Measurements from ENCODE around the gene RAD51B. TPM values are rescaled to one million over a fixed set of nuclear protein-coding genes. Genes with fewer than 3 reads are reported as not detected.

The RAD51B gene
- total RNA-seq, 1 experiment from 2014 or later, result 14.2 TPM

GRCh38 chr14:68692916-68693771 is 873.6 kb downstream of the RAD51B start:
- Mint-ChIP-seq H3K27me3 (ENCODE audit: low read depth) (peaks cover 9% of the 10 kb centered on the region), H3K4me1 (peaks cover 37% of the 10 kb centered on the region), H3K4me3 (no peak overlapping the region), H3K27ac (no peak overlapping the region), H3K36me3 (no peaks in the 10 kb centered on the region), H3K9me3 (no peaks in the 10 kb centered on the region; the same call in 1 of the 2 replicates)
- TF ChIP-seq ZNF281 (CRISPR knock-in tag; IDR thresholded peaks at IDR 0.05), result no peak
- TF ChIP-seq FOXP4 (CRISPR knock-in tag; IDR thresholded peaks at IDR 0.05), result no peak
- TF ChIP-seq FOXP1 (CRISPR knock-in tag; IDR thresholded peaks at IDR 0.05; ENCODE audit: borderline replicate concordance), result no peak
- TF ChIP-seq SP1 (CRISPR knock-in tag; conservative IDR thresholded peaks at IDR 0.05), result no peak
- TF ChIP-seq ATF3 (CRISPR knock-in tag; conservative IDR thresholded peaks at IDR 0.05), result no peak
- TF ChIP-seq E2F5 (CRISPR knock-in tag; IDR thresholded peaks at IDR 0.05), result no peak
- no peak for TF ChIP-seq TP53 (CRISPR knock-in tag; IDR thresholded peaks at IDR 0.05)
- no peak for TF ChIP-seq E2F4 (CRISPR knock-in tag; IDR thresholded peaks at IDR 0.05; ENCODE audit: borderline replicate concordance, low read depth)
- no peak for TF ChIP-seq CTCF (IDR thresholded peaks at IDR 0.05)
- TF ChIP-seq TEAD4 (CRISPR knock-in tag; IDR thresholded peaks at IDR 0.05), result no peak
- no peak for TF ChIP-seq ZNF512 (CRISPR knock-in tag; IDR thresholded peaks at IDR 0.05; ENCODE audit: borderline replicate concordance)
- TF ChIP-seq ZNF121 (CRISPR knock-in tag; IDR thresholded peaks at IDR 0.05), result no peak
- no peak for TF ChIP-seq ETV6 (CRISPR knock-in tag; IDR thresholded peaks at IDR 0.05)
- no peak for TF ChIP-seq ZNF219 (CRISPR knock-in tag; IDR thresholded peaks at IDR 0.05; ENCODE audit: borderline replicate concordance)
- no peak for TF ChIP-seq ESRRA (CRISPR knock-in tag; IDR thresholded peaks at IDR 0.05; ENCODE audit: borderline replicate concordance)
- no peak for TF ChIP-seq ARID4B (CRISPR knock-in tag; IDR thresholded peaks at IDR 0.05; ENCODE audit: borderline replicate concordance)
- TF ChIP-seq ZNF396 (CRISPR knock-in tag; IDR thresholded peaks at IDR 0.05; ENCODE audit: borderline replicate concordance), result no peak
- no peak for TF ChIP-seq ELF4 (CRISPR knock-in tag; IDR thresholded peaks at IDR 0.05; ENCODE audit: low read depth)
- TF ChIP-seq EMX1 (CRISPR knock-in tag; IDR thresholded peaks at IDR 0.05), result no peak
- CTCF ChIA-PET, result no interaction called here
- POLR2A ChIA-PET, result no interaction called here
- ATAC-seq (no peak), DNase-seq (ENCODE audit: low spot score) (no peak)
